Hematopoietic multipotent progenitor cell treated with erythropoietin and hydrocortisone succinate and interleukin-3 and kit ligand, for 15 days (in vitro differentiated cells): ENCODE data around the gene UTS2B.

ENCODE experiments used
- DNase-seq: peaks from one replicate; pipeline ENCODE4 v3.0.0-alpha.2; 2015; ENCODE audit warnings: low spot score

UTS2B gene

GRCh38 chr3:191321019-191321767 lies 9.1 kb downstream of the UTS2B start:
- DNase-seq, result no peak

GRCh38 chr3:191320316-191320715 lies 10.0 kb downstream of the UTS2B start:
- no peak for DNase-seq

GRCh38 chr3:191316876-191317603 lies 13.3 kb downstream of the UTS2B start:
- DNase-seq, result no peak

- no peak for DNase-seq
Observed at GRCh38 chr3:191314109-191314728, 16.1 kb downstream of the UTS2B start.

- no peak for DNase-seq
Observed at GRCh38 chr3:191313296-191313695, 17.0 kb downstream of the UTS2B start.

- DNase-seq, result no peak
Observed at GRCh38 chr3:191307341-191307740, 23.0 kb downstream of the UTS2B start.

GRCh38 chr3:191306428-191306827 lies 23.9 kb downstream of the UTS2B start:
- no peak for DNase-seq

GRCh38 chr3:191303596-191303995 lies 26.7 kb downstream of the UTS2B start:
- no peak for DNase-seq

- DNase-seq, result no peak
Observed at GRCh38 chr3:191302451-191302850, 27.9 kb downstream of the UTS2B start.

GRCh38 chr3:191301782-191302411 lies 28.4 kb downstream of the UTS2B start:
- DNase-seq, result no peak

- no peak for DNase-seq
Observed at GRCh38 chr3:191301017-191301416, 29.3 kb downstream of the UTS2B start.

- DNase-seq, result no peak
Observed at GRCh38 chr3:191300422-191300821, 29.9 kb downstream of the UTS2B start.

GRCh38 chr3:191298846-191299245 lies 31.5 kb downstream of the UTS2B start:
- no peak for DNase-seq

GRCh38 chr3:191296041-191296541 lies 34.2 kb downstream of the UTS2B start:
- no peak for DNase-seq

GRCh38 chr3:191294291-191294690 lies 36.0 kb downstream of the UTS2B start:
- DNase-seq, result no peak

GRCh38 chr3:191292243-191293015 lies 37.9 kb downstream of the UTS2B start:
- DNase-seq, result no peak

GRCh38 chr3:191290311-191291025 lies 39.9 kb downstream of the UTS2B start:
- DNase-seq, result no peak

- DNase-seq, result no peak
Observed at GRCh38 chr3:191283400-191283799, 46.9 kb downstream of the UTS2B start.

- DNase-seq, result no peak
Observed at GRCh38 chr3:191282251-191283185, 47.8 kb downstream of the UTS2B start.

- DNase-seq, result no peak
Observed at GRCh38 chr3:191280882-191281281, 49.4 kb downstream of the UTS2B start.
